Measurements from ENCODE around the gene MIPEP.
"Not testable (repeated sequence)": the region's sequence is repeated elsewhere in the genome, so short reads cannot be mapped to it uniquely, and the experiment has no call there.

Gene MIPEP

DNA sequence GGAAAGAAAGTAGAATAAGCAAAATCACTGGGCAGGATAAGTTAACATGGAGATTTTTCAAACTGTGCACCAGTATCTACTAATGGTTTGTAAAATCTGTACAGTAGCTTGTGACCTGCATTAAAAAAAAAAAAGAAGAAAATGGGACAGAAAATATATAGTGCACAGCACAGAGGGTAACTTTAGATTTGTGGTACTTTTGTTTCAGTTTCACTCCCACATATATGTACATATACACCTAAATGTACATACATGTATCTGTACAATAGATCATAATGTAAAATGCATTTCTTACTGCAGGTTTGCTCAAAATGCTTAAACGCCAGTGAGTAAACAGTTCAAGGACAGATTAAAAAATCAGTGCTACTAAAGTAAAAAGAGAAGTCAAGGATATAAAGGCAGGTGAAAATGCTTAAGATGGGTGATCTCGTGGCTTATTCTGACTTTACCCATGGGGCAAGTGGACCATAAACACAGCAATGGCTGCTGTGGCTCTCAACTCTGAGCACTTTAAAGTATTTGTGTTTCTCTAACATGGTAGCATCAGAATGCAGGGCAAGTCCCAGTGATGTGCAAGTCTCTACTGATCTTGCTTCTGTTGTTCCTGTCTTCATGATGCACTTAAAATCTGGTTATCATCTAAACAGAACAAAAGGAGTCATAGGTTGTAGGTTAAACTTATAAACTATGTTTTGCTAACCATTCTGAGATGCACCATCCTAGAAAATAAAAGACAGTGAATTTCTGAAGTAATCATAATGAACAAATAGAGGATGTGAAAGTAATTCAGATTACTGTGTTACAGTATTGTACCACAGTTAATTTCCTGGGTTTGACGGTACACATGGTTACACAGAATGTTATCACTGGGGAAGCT, 112.3 kb downstream of the MIPEP start:
- DNase-seq (ENCODE audit: low read depth): no peak

DNA sequence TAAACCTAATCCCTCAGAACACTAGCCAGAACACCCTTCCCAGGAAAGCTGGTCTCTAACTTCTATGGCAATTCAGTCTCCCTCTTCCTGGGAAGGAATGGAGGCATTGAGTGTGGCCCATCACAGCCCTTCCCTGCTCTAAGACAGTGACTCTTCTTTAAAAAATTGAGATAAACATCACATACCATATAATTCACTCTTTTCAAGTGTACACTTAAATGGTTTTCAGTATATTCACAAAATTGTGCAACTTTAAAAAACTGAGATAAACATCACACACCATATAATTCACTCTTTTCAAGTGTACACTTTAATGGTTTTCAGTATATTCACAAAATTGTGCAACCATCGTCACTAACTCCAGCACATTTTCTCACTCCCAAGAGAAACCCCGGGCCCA, 116.5 kb downstream of the MIPEP start:
- DNase-seq (ENCODE audit: low read depth): no peak

DNA sequence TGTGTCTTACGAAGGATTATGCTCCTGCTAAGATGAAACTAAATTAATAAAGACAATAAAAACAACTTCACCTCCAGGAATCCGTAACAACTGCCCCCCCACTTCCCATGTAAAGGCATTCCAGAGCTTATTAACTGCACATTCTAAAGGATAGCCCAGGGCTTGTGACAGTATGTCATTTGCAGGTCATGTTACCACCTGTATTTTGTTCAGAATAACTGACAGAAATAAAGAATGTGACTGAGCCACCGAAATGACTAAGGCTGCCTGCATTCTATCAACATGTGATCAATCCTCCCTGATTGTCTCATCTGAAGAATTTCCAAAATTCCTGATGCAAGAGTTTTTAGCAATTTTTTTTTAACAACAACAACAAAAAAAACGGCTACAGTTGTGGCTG, 117.2 kb downstream of the MIPEP start:
- DNase-seq (ENCODE audit: low read depth): no peak

DNA sequence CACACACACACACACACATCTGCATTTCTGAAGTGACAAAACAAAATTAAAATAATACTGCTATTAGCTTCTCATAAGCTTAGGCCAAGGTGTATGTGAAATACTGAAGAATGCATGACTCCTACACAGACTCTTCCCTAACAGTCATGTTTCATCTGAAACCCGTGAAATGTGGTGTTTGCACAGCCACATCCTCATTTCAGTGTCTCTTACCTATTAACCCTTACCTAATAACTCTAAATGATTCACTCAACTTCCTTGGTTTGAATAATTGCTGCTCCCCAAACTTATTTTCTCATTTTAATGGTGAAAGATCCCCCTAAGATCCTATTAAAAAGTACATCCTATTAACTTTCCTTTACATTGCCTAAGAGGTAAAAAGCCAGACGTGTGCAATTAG, 117.6 kb downstream of the MIPEP start:
- no peak for DNase-seq (ENCODE audit: low read depth)

DNA sequence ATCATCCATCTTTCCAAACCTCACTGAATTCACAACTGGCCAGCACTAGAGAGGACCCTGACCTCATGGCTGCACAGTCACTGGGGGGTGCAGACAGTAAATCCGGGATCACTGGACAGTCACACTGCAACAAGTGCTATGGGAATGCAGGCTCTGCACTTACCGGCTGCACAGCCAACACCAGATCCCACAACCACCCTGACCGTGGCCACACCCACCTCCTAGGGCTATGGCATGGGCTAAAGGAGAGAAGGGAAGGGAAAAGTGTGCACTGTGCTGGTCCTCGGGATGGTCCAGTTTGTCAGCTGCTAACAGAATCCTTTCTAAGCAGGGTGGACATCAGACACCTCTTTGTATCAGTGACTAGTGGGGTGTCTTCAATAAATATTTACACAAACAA, 118.2 kb downstream of the MIPEP start:
- DNase-seq (ENCODE audit: low read depth): no peak

DNA sequence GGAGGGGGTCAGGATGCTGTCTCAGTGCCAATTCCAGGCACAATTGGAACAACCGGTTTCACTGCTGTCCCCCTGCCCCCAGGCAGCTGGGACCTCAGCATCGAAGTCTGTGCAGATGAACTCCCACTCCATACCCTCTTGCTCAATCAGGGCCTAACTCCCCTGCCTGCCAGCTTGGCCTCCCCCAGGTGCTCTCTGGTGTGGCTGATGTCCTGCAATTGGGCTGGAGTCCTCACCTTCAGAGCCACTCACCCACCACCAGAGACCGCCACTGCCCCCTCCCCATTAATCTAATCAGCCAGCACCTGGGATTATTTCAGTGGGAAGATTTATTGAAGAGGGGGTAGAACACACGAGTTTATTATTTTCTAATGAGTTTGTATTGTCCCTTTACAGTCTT, 118.8 kb downstream of the MIPEP start:
- DNase-seq (ENCODE audit: low read depth): no peak

DNA sequence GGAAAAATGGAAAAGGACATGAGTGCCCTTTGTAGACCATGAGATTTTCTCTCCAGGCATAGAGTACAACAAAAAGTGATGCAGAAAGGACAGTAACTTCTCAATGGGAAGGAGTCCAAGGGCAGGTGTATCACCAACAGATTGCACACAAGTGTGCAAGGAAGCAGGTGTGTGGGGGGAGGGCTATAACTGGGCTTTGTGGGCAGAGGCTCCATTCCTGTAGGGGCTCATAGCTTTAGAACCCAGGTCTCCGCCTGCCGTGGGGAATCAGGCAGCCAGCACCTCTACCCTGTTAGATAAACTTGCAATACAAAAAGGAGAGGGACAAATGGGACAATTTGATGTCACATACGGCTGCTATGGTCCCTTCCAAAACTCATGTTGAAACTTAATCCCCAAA, 119.8 kb downstream of the MIPEP start:
- DNase-seq (ENCODE audit: low read depth): no peak

DNA sequence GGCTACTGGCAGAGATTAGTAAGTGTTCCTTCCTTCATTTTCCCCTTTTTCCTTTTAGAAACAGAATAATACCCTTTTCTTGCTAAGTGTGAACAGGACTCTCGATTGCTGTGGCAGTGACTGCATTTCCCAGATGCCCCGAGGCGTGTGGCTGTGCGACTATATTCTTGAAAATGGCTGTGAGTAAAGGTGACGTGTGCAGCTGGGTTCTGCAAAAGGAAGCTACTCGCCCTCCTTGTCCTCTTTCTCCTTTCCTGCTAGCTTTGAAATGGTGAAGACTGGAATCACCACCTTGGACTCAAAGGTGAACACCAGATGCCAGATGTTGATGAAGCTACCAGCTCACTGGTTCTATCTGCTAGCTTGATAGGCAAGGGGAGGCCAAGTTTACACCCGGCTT, 121.4 kb downstream of the MIPEP start:
- DNase-seq (ENCODE audit: low read depth): no peak

DNA sequence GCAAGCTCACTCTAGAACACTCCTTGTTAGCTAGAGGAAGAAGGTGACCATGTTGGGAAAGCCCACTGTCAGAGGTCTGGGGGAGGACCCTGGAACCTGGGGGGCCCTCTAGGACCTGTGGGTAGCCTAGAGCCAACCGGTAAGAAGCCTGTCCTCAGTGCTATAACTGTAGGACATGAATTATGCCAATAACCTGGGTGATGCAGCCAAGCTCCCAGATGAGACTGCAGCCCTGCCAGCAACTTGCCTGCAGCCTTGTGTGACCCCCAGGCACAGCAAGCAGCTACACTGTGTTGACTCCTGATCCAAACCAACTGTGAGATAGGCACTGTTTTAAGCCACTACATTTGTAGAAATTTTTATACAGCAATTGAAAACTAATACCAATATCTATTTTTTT, 122.3 kb downstream of the MIPEP start:
- no peak for DNase-seq (ENCODE audit: low read depth)

DNA sequence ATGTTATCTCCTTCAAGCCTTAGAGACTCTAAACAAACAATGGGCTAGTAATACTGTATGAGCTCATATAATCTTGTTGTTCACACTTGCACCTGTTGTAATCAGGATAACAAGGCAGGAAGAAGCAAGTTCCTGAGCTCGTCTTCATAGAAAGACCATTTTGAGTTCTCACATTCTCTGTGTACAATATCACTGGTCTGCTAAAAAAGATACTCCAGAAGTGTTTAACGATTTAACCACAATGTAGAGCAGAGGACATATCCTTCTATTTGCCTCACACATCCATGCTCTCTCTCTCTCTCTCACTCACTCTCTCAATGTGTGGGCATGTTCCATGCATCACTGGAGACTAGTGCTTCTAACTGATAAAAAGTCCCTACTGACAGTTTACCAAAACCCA, 122.9 kb downstream of the MIPEP start:
- DNase-seq (ENCODE audit: low read depth): no peak

DNA sequence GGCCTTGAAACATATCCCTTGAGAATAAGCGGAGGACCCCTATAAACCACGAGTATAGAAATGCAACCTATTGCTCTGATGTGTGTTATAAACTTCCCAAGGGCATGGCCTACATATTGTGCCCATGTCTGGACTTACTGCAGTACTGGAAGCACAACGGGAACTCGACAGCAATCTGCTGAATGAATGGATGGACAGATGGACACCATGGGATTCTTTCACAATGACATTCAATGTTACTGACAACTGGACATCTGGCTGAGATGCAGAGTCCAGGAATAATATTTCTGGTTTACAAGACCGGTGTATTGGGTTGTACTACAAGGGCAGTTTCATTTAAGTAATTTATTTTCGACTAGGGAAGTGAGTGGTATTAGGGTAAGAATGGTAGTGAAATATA, 123.7 kb downstream of the MIPEP start:
- DNase-seq (ENCODE audit: low read depth): no peak

DNA sequence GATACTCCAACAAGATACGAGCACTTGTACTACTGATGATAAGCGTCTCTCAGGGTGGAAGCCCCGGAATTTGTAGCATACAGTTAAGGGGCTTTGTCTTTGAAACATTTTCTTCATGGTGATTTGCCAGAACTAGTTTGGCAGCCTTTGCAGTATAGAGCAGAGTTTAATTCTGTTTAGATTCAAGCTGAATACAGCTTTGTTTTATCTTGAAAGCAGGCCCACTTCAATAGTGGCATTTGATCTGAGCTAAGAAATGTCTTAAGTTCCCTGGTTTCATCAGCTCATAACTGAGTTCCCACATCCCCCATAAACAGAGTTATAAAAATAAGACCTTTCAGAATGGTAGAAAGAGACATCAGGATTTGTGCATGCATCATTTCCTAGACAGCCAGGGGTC, 125.9 kb downstream of the MIPEP start:
- no peak for DNase-seq (ENCODE audit: low read depth)

DNA sequence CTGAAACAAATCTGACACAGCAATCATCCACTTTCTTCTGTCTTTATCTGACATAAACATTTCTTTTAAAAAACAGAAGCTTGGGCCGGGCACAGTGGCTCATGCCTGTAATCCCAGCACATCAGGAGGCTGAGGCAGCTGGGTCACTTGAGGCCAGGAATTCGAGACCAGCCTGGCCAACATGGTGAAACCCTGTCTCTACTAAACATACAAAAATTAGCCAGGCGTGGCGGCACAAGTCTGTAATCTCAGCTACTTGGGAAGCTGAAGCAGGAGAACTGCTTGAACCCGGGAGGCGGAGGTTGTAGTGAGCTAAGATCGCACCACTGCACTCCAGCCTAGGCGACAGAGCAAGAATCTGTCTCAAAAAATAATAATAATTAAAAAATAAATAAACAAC, 127.4 kb downstream of the MIPEP start:
- DNase-seq (ENCODE audit: low read depth): not testable (repeated sequence)

DNA sequence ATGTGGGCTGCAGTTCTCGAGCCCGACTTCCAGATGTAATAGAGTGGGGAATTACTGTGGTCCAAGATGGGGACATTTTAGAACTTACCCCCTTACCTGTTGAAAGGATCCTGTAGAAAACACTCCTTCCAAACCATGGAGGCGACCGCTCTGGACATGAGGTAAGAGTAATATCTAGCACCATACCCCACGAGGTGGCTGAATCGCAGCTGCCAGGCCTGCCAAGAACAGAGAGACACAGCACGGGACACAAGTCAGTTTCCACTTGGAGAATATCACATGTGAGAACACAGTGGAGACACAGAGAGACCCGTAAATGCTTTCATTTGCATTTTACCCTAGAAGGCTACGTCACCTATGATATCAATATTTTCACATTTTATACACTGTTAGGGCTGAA, 129.2 kb downstream of the MIPEP start:
- DNase-seq (ENCODE audit: low read depth): no peak

DNA sequence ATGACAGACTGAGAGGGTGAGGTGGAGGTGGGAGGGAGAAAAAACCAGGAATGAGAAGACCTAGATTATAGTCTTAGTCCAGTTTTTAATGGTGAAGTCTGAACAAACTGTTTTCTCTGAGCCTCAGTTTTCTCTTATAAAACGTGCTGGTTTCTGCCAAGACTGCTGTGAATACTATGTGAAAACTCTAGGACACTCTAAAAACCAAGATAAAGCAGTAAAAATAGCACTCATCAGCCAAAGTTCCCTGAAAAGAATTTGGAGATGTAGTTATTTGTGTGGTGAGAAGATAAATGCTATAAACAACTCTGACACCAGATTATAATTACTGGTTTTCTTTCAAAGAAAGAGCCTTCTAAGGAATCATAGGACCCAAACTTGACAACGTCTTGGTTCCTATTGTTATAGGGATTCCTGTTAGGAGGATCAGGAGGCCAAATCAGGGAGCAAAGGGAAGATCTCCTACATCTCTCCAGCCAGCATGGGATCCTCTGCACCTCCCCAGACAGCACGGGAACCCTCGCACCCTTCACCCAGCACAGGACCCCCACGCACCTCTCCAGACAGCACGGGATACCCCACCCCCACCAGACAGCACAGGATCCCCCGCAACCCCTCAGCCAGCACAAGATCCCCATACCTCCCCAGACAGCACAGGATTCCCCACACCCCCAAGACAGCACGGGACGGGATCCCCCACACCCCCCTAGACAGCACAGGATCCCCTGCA, 130.2 kb downstream of the MIPEP start:
- no peak for DNase-seq (ENCODE audit: low read depth)

DNA sequence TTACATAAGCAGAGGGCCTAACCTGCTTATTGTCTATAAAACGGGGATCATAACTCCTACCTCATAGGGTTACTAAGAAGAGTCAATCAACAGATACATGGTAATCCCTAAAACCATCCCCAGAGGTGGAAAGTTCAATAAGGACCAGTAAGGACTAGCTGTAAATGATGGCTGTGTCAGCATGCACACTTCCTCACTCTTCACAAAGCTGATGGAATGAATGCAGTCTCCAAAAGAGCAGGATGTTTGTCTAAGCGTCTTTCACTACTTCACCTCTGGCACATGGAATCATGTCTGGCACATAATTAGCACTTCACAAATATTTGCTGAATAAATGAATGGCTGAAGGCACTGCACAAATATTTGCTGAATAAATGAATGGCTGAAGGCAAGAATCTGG, 134.2 kb downstream of the MIPEP start:
- no peak for DNase-seq (ENCODE audit: low read depth)

DNA sequence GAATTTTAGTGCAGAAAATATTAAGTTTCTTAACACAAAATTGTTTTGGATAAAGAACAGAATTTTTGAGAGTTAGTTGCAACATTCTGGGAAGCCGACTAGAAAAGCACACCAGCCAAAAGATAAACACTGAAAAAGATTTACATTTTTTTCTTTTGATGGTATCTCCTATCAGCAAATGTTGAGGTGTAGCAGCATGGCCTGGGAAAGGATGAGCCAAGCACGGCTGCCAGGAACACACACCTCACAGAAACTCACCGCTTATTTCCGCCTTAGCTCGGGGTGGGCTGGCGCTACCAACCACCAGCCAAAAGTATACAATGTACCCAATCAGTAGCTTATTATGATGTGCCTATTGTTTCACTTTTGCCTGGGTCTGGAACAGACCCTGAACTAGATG, 134.7 kb downstream of the MIPEP start:
- DNase-seq (ENCODE audit: low read depth): no peak

DNA sequence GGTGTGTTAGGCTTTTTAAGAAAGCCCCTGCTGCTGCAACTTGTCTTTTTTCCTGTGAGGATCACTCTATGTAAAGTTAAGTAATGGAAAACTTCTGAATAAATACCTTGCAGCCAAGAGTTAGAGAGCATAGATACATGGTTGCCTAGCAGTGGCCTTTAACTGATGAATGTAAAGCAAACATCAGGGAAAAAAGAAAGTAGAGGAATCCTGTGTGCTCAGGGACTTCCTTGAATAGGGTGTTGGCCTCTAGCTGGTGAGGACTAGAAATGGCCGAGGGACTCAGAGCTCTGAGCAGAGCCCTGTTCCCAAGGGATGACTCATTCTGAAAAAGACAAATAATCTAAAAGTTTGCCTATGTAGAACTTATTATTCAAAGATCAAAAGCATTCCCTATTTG, 135.7 kb downstream of the MIPEP start:
- DNase-seq (ENCODE audit: low read depth): no peak

DNA sequence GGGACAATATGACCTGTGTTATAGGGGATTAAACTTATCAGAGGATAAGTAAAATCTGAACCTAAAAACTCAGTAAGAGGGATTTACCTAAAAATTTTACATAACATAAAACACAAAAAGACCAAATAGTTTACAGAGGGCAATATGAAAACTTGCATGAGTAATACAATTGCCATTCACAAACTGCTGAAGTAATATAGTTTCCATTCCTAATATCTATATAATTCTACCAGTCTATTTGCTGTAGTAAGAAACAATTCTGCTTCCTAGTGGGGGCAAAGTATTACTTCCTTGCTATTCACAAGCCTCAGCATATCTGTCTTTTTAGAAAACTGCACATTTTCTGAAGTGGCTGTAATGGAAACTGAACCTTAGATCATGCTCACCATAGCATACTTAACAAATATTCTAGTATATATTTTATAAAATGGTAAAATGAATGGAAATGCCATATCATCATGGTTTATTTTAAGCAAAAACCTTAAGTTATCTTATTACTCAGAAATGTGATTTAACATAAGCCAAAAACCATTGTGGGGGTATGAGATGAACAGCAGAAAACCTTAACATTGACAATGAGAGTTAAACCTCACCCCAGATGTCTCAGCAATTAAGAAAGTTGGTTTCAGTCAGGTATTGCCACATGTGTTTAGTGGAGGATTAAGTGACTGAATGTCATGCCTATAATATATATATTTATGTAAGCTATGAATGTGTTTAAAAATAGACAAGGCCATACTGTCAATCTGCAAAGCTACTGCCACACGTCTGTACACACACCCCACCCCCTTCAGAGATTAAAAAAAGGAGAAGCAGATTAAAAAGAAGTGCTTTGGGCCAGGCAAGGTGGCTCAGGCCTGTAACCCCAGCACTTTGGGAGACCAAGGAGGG, 136.8 kb downstream of the MIPEP start:
- DNase-seq (ENCODE audit: low read depth): no peak

DNA sequence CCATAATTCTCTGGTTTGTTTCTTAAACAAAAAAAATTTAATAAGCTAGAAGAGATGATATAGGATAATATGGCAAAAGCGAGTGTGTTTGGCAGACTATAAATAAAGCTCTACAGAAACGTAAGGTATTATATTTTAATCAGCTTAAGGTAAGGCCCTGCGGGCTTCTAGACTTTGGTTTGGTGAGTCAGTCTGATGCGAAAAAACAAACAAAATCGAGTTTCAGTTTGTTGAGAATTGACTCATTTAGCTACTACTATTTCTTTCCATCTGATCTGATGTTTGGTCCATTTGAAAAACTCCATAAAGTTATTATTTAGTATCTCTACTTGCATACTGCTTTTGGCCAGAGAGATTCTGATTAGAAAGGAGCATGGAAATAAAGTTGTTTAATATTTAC, 138.0 kb downstream of the MIPEP start:
- no peak for DNase-seq (ENCODE audit: low read depth)

DNA sequence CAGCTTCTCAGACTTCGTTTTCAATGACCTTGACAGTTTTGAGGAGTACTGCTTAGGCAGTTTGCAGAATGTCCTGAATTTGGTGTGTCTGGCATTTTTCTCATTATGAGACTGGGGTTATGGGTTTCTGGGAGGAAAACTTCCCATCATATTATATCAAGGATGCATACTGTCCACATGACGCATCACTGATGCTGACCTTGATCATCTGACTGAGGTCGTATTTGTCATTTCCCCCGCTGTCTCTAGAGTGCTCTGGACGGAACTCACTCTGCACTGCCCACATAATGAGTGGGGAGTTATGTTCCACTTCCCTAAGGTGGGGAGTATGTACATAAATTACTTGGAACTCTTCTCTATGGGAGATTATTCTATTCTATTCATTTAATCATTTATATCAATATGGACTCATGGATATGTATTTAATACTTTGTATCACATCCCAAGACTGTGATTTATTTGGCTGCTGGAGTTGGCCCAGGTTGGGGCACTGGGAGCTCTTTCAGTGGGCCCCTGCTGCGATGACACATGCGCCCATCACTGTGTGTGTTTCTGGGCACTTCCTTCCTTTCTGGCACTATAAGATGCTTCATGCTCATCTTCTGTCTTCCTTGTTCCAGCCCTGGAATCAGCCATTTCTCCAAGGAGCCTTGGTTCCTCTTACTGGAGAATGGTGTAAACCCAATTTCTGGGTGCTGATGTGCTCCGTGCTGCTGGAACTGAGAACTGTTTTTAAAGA, 138.6 kb downstream of the MIPEP start:
- DNase-seq (ENCODE audit: low read depth): no peak

DNA sequence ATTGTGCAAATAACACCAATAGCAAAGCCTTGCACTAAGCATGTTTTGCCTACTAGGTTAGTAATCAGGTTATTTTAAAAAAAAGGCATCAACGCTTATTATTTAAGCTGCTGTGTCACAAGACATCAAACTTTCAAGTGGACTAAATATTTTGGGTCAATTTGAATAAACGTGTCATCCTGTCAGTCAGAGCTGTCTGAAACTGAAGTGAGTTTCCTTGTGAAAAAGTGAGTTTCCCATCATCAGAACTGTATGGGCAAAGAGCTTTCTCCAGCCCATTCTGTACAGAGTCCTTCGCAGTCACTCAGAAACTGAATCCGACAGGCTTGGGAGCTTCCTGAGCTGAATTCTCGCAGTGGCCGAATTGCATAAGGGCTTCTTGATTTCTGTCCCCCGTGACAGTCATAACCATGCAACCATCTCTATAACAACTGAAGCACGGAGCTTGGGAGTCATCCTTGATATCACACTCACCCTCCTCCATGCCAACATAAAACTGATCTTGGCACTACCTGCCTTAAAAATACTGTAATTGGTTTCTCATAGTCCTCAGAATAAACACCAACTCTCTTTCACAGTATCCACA, 139.8 kb downstream of the MIPEP start:
- DNase-seq (ENCODE audit: low read depth): no peak

All from stimulated activated CD8-positive, alpha-beta memory T cell treated with anti-CD3 and anti-CD28 coated beads, Interleukin-15, amount 100 ng/mL, for 24 hours (primary cell).